HG02884 (cell line): ENCODE measurements around the gene RBM38.

Source experiments
- ATAC-seq: cut with Tn5 transposase; IDR thresholded peaks from one replicate; pipeline ENCODE4 v1.9.1; 2021; ENCODE audit warnings: mild to moderate bottlenecking, moderate library complexity; ENCODE audit not compliant: unreplicated experiment

RBM38 gene

DNA sequence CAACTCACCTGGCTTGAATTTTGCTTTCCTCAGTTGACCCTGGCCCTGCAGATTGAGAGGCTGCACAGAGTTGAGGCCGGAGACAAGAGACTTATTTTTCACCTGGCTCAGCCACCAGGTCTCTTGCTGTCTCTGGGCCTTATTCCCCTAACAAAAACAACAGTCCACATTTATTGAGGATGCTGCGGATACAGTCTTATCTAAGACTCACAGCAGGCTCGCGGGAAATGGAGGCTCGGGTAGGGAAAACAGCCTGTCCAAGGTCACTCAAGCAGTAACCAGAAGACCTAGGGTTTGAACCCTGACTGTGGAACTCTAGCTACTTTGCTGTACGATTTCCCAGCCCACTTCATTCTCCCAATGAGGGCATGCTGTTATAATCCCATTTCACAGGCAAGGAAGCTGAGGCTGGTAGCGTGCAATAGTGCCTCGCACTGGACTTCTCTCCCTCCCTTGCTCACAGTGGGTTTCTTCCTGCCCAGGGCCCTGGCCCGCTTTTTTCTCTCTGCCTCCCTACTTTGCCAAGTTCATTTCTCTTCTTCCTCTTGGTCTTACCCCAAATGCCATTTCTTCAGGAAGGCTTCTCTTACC is 57.7 kb downstream of the RBM38 start:
- ATAC-seq, result no peak

DNA sequence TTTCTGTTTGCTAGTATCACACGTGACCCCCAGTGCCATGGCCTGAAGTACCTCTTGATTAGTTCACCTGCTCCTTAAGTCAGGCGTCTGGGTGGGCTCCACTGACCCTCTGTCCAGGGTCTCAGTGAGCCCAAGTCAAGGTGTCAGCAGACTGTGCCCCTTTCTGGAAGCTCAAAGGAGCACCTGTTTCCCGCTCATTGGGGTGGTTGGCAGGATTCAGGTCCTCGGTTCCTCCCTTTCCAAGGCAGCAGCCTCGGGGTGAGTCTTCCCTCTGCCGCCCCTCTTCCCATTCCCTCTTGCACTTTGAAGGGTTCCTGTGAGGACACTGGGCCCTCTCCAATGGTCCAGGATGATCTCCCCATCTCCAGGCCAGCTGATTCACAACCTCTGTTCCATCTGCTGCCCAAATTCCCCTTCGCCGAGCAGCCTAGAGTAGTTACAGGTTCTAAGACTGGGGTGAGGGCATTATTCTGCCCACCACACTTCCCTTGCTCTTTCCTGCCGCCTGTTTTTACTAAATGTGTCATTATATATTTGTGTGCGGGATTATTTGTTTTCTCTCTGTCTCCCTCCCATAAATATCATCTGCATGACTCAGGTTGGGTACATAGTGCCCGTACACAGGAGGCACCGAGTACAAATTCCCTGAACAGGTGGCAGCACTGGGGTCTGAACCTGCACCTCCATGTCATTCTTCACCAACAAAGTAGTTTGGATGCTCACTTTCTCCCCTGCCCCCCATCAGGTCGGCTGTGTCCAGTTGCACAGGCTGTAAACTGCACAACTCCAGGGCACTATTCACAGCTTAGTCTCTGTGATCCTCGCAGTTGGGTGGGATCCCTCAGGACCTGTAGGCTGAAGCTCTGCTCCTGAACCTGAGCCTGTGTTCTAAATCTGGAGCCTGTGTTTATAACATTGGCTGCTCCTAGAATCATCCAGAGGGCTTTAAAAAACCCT is 58.5 kb downstream of the RBM38 start:
- ATAC-seq, result no peak

DNA sequence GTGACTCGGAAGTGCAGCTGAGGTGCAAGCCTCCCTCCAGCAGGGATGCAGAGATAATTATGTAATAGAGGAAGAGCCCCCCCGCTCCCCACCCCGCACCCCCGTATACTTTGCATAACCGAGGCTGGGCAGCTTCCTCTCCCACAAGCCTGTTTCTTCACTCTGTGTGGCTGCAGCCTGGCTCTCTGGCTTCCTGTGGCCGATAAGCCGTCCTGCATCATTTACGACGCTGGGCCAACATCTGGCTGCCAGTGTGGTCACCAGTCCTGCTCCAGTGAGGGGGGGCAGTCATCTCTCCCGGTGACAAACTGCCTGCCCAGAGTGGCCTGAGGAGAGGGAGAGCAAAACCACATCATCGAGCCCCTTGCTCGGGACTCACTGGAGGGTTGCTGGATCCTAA is 59.2 kb downstream of the RBM38 start:
- peak; percentile 76 for ATAC-seq

DNA sequence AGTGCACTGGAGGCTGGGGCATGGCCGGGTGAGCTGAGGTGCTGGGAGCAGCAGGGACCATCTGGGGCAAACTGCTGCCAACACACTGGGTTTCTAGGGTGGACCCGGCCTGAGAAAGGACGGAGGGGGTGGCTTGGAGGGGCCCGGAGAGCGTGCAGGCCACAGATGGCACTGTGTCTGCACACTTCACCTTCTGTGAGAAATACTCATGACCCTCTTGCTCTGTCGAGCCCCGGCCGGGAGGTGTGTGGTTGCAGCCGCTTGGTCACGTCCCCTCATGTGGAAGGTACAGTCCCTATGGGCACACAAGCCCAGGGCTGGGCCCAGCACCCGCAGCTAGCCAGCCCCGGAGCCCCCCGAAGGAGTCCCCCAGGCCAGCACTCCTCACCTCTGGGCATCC is 59.7 kb downstream of the RBM38 start:
- no peak for ATAC-seq

DNA sequence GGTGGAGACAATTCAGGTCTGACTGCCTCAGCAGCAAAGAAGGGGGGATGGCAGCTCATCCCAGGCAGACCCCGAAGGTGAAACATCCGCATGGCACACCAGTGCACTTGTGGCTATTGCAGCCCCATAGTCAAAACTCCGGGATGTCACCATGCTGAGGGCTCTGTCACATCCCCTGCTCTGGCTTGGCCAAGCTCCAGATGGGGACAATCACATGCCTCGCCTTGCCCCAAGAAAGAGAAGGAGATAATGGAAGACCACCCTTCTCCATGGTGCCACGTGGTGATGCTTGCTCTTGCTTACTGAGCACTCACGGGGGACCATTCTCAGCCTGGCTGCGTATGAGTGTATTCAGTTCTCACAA is 60.2 kb downstream of the RBM38 start:
- ATAC-seq, result no peak

DNA sequence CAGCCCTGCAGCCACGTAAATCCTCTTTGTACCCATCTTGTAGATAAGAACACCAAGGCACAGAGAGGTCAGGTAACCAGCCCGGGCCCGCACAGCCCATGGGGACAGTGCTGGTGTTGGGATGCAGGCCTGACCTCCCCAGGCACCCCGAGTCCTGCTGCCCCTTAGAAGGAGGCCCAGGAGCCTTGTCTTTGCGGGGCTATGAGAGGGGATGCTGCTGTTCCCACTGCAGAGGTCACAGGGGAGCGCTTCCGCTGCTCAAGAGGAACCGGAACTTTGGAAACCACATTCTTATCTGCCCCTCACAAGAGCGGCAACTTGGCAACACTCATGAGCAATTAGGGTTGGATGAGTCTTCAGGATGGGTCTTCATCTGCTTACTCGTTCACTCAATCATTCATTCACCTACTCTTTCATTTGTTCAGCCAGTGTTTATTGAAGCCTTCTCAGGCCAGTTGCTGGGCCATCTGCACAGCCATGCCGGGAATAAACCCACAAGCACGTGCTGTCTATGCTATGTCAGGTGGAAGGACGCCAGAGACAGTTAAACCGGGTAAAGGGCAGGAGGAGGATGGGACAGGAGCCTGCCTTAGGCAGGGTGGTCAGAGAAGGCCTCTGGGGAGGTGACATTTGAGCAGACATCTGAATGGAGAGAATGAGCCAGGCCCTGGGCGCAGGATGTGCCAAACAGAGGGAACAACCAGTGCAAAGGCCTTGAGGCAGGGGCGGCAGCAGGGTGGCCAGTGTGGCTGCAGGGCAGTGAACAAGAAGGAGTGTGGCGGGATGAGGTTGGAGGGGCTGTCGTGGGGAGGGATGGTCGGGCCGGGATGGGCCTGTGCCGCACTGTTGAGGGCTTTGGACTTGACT is 60.8 kb downstream of the RBM38 start:
- ATAC-seq, result no peak

DNA sequence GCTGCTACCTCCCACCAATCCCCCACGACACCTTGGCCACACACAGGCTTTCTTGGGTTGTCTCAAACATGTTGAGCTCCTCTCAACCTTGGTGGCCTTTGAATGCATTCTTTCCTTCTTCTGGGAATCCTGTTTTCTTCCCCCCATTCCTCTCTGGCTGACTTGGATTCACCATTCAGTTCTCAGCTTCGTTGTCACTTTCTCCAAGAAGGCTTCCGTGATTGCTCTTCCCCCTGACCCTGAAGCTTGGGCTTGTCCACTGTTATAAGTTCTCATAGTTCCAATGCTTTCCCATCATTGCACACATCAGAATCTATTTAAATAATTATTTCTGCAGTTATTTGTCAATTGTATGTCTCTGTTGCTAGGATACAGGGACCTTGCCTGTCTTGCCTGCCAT is 64.2 kb downstream of the RBM38 start:
- no peak for ATAC-seq

DNA sequence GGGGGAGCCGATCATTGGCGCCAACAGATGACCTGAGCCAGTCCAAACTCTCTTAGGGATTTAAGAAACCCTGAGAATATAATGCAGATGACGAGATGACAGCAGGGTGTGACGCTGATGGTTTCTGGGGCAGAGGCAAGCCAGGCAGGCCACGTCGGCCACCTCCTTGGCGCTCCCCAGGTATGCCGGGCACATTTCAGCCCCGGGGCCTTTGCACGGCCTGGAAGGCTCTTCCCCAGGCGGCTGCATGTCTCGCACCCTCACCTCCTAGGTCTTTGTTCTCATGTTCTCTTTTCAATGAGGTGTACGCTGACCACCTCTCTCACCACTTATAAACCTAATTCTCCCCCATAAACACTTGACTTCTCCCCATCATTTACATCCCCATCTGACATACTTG is 64.9 kb downstream of the RBM38 start:
- no peak for ATAC-seq

DNA sequence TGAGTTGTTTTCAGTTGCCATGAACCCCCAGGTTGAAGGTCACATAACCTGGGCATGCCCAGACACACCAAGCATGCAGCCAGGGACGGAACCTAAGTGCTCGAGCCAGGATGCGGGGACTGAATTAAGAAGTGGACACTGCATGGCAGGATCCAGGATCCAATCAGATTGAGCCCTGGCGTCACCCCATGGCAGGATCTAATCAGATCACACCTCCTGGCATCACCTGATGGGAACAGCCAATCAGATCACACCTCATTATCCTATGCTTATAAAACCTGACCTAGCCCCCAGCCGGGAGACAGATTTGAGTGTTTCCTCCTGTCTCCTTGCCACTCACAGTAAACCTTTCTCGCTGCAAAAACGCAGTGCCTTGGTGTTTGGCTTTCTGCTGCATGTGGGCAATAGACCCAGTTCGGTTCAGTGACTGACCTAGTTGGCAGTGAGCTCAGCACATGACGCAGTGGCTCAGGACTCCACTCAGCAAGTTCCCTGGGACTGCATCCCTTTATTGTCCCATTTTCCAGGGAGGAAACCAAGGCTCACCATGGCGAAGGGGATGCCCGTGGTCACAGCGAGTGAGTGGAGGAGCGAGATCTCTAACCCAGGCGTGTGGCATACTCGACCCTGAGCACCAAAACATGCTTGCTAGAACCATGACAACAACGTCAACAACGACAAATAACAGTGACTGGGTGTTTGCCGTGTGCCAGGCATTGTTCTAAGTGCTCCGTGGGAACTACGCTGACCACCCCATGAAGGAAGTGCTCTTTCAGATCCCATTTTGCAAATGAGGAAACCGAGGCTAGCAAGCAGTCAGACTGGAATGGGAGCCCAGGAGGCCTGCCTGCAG is 66.3 kb downstream of the RBM38 start:
- ATAC-seq, result no peak

DNA sequence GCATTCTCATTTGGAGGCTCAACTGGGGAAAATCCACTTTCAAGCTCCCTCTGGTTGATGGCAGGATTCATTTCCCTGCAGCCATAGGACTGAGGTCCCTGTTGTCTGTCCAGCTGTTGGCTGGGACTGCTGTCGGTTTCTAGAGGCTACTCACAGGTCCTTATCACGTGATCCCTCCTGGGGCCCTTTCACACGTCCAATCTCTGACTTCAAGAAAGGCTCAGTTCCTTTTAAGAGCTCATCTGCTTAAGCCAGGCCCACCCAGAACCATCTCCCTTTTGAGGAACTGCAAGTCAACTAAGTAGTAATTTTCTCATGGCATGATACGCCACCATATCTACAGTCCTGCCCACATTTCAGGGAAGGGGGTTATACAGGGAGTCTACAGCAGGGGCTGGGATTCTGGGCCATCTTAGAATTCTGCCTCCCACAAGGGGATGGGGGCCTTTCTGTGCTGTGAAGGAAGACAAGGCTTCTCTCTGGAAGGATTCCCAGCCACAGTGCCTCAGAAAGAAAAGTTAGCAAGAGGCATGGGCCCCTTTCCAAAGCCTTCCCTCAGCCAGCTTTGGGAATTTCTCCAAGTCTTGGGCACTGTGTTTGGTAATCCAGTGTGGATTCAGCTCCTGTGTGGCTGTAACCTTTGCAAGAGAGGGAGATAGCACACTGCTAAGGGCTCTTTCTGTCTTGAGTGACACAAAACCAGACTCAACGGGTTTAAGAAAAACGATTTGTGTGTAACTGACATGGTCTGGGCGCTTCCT is 67.4 kb downstream of the RBM38 start:
- no peak for ATAC-seq
